GM12864 (cell line): Measurements from ENCODE around the gene METTL9.

Experiments
- DNase-seq: peaks from one replicate; pipeline ENCODE4 v3.0.0-alpha.2; 2011; ENCODE audit warnings: low read depth
- H3K4me3 ChIP-seq: 2 replicates; pipeline ENCODE4 v1.5.1; 2011; ENCODE audit warnings: mild to moderate bottlenecking, low read depth, low read length, control low read depth
- CTCF ChIP-seq: IDR thresholded peaks from 2 replicates; pipeline ENCODE4 v1.5.1; 2011; ENCODE audit warnings: low read depth, mild to moderate bottlenecking, moderate library complexity, low read length, control low read depth, inconsistent platforms; ENCODE audit errors: missing control alignments

Gene METTL9

GRCh38 chr16:21590287-21590686, 9.1 kb upstream of the METTL9 start:
- no peak overlapping the region for H3K4me3 ChIP-seq
- DNase-seq, result no peak
- no peak for TF ChIP-seq CTCF

GRCh38 chr16:21590796-21591195, 8.6 kb upstream of the METTL9 start:
- H3K4me3 ChIP-seq, result no peak overlapping the region
- TF ChIP-seq CTCF, result no peak
- DNase-seq, result no peak

- DNase-seq, result no peak
- no peak for TF ChIP-seq CTCF
- no peak overlapping the region for H3K4me3 ChIP-seq
These were observed 7.2 kb upstream of the METTL9 start for GRCh38 chr16:21592191-21592590.

- H3K4me3 ChIP-seq, result no peak overlapping the region
- TF ChIP-seq CTCF, result no peak
- no peak for DNase-seq
These were observed 5.7 kb upstream of the METTL9 start for GRCh38 chr16:21593530-21594289.

- TF ChIP-seq CTCF, result no peak
- no peak overlapping the region for H3K4me3 ChIP-seq
- DNase-seq, result no peak
These were observed 1.8 kb upstream of the METTL9 start for GRCh38 chr16:21597561-21598030.

- TF ChIP-seq CTCF, result no peak
- peak overlapping the region; percentile 94; the same call in 1 of the 2 replicates for H3K4me3 ChIP-seq
- no peak for DNase-seq
These were observed 1.2 kb upstream of the METTL9 start for GRCh38 chr16:21598206-21598605.

- TF ChIP-seq CTCF, result no peak
- DNase-seq, result no peak
- H3K4me3 ChIP-seq, result peak overlapping the region; percentile 94
These were observed 666 bp upstream of the METTL9 start for GRCh38 chr16:21598701-21599121.
